ENCODE measurements around the gene MARCHF2.

The MARCHF2 gene

DNA sequence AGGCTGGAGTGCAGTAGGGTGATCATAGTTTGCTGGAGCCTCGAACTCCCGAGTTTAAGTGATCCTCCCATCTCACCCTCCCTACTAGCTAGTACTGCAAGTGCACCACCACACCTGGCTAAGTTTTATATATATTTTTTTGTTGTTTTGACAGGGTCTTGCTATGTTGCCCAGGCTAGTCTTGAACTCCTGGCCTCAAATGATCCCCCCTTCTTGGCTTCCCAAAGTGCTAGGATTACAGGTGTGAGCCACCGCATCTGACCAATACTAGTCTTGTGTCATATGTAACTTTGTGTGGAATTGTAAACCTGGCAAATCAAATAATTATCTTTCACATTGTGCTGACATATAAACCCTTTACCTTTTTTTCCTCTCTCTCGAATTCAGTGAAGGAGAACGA is 41.9 kb downstream of the MARCHF2 start:
- DNase-seq: no peak

DNA sequence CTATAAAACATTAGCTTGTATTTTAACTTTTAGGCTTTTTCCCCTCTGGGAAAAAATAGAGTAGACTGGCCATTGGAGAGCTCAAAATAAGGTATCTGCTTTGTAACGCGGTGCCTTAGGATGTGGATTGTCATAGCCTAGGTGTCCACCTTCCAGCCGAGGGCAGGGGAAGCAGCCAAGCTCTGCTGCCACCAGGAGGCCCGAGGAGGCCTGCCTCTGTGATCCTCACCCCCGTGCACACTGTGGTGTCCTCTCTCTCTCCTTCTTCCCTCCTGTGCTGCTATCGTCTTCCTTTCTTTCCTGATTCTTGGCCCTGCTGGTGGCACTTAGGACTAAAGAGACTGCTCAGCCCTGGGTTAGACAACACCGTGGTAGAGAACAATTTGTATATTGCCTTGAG is 43.0 kb downstream of the MARCHF2 start:
- DNase-seq: no peak

GRCh38 chr19:8457209-8457608 is 44.1 kb downstream of the MARCHF2 start:
- no peak for DNase-seq

- DNase-seq: no peak
Observed at GRCh38 chr19:8457827-8458226, 44.7 kb downstream of the MARCHF2 start.

DNA sequence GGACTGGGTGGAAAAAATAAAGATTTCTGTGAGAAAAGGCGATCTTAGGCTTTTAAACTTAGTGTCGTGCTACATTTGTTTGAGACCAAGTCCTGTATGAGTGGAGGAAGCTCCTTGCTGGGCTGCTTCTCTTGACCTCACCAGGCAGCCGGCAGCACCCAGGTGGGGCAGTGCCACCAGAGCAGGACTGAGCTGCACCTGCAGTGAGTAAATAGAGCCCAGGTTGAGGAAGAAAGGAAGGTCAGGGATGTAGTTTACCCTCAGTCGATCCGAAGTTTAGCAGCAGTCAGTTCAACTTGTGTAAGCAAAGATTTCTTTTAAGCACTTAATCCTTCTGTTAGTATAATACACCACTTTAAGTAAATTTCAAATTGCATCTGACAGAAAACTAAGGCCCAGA is 45.3 kb downstream of the MARCHF2 start:
- peak in 2 of 3 experiments; percentile 15 to 42 for DNase-seq

- DNase-seq: no peak
Observed at GRCh38 chr19:8459095-8459494, 46.0 kb downstream of the MARCHF2 start.

- DNase-seq: no peak
Observed at GRCh38 chr19:8459520-8460270, 46.6 kb downstream of the MARCHF2 start.

GRCh38 chr19:8460516-8461298 is 47.6 kb downstream of the MARCHF2 start:
- no peak for DNase-seq

DNA sequence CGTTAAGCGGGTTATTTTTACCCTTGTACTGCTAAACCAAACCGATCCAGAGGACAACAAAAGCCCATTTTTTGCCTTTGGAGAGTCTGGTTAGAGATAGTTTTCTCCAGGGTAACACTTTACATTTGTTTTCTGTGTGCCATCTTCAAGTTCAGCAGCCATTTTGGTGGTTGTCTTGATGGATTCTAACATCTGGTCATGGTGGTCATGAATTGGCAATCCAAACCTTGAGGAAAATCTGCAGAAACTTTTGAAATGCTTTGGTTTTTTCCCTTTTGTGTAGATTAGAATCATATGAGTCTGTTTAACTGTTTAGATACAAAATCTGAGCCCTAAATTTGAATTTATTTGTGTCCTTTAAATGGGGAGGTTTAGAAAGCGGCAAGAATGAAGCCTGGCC is 48.3 kb downstream of the MARCHF2 start:
- no peak for DNase-seq

- no peak for DNase-seq
Observed at GRCh38 chr19:8461891-8462290, 48.8 kb downstream of the MARCHF2 start.

GRCh38 chr19:8462571-8462970 is 49.5 kb downstream of the MARCHF2 start:
- DNase-seq: no peak

DNA sequence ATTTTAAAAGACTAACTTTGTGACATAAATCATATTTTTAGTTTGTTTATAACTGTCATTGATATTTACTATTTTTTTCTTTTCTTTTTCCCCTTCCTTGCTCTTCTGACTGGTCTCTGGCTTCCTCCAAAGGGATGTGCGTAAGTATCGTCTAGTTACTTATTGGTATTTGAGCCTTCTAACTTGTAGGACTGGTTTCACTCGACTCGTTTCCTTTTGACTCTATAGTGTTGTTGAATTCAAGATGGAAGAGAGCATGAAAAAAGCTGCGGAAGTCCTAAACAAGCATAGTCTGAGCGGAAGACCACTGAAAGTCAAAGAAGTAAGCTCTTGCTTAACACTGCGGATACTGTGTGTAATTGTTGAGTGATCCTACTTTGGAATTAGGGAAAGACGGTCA is 50.3 kb downstream of the MARCHF2 start:
- DNase-seq: no peak

DNA sequence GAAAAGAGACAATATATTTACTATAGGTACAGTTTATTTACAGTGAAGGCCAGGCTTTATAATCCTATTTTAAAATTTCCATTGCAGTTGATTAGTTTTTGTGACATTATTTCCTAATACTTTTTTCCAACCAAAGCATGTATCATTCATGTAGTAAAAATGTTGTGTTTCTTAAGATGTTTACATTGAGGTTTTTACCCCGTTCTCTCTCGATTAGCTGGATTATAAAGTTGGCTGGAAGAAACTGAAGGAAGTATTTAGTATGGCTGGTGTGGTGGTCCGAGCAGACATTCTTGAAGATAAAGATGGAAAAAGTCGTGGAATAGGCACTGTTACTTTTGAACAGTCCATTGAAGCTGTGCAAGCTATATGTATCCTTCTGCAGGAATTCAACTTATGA is 52.9 kb downstream of the MARCHF2 start:
- no peak for DNase-seq

- no peak for DNase-seq
Observed at GRCh38 chr19:8468124-8468523, 55.0 kb downstream of the MARCHF2 start.

DNA sequence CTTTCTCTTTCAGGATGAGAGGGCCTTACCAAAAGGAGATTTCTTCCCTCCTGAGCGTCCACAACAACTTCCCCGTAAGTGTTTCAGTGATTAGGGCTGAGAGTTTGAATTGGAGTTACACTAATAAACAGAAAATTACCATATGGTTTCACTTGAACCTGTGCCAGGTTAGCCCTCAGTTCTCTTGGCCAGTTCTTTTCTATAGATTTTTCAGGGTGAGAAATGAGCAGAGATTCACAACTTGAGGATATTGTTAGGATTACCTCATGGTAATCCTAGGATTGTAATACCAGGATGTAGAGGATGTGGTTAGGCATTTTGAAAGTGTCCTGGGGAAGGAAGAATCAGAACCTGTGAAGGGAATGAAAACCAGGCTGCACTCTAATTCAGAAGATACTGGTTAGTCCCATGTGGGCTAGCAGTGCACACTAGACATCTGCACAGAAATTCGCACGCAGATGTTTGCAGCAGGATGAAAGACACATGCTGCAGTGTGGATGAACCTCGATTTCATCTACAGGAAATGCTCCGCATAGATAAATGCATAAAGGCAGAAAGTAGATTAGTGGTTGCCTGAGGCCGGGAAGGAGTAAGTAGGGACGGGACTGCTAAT is 55.8 kb downstream of the MARCHF2 start:
- no peak for DNase-seq

DNA sequence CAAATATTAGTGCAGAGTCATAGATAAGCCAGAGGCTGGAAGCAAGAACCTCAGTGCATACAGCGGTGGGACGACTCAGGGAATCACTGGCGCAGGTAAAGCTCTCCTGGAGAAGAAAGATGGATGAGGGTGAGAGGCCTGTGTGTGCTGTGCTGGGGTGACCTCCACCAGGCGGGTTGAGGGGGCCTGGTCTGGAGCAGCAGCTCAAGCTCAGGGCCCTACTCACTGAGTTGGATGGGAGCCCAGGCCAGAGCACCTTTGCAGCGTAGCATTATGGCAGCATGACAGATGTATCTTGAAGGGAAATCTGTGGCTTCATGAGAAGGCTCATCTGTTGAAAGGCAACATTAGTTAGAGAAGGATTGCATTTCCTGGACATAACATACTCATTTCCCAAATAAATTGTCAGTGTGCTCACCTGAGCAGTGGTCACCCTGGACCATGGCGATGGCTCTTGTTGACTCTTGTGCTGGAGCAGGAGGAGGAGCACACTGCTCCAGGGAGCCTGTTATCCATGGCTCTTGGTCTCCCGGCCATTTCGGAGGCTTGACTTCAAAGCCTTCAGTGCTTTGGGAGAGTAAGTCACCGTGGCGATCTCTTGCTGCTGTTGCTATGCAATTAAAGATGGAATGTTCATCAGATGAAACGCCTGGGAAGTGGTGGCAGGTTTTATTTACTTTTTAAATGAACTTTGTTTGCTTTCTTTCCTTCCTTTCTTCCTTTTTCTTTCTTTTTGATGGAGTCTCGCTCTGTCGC is 56.7 kb downstream of the MARCHF2 start:
- DNase-seq: peak in 2 of 3 experiments; percentile 8 to 60

- no peak for DNase-seq
Observed at GRCh38 chr19:8473648-8474476, 60.8 kb downstream of the MARCHF2 start.

DNA sequence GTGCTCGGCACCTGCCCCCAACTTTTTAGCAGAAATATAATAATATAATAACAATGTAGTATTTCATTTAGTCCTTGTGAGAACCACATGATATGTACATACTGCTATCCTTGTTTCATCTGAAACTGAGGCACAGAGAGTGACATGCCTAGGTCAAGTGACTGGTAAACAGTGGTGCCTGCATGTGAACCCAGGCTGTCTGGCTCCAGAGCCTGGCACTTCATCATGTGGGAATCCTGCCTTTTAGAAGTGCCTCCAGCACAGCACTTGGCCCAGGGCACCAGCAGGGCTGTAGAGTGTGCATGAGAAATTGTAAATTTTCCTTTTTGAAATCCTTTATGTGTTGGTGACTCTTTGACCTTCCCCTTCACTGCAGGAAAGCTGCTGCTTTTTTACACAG is 61.9 kb downstream of the MARCHF2 start:
- DNase-seq: no peak

DNA sequence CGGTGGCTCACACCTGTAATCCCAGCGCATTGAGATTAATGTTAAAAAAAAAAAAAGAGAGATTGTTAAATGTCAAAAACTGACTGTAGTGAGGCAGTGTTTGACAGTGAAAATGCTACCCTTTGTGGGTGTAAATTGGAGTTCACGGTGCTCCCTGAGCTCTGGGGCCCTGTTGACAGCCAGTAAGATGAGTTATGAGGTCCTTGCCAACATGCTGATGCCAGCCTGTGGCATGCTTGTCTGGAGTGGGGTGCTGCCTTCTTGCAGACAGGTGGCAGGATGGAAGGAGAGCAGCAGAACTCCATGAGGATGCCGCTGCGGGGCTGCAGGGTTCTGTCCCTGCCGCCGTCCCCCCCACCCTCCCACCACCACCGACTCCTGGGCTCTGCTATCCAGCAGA is 63.4 kb downstream of the MARCHF2 start:
- no peak for DNase-seq

- no peak for DNase-seq
Observed at GRCh38 chr19:8477889-8478288, 64.8 kb downstream of the MARCHF2 start.

DNA sequence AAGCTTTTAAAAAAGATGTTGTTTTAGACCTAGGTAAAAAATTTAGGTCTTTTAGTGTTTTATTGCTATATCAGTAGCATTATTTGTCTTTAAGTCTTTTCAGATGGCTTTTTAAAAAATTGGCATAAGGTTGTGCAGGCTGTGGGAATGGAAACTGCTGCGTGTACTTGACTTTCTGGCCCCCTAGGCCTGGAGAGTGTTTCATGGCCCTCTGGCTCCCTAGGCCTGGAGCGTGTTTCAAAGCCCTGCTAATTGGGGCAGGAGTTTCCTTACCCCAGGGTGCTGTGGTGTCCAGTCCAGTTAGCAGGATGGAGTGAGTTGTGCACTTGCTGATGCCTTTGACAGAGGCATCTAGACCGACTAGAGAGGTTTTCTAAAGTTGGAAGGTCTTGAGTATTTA is 65.5 kb downstream of the MARCHF2 start:
- DNase-seq: no peak

DNA sequence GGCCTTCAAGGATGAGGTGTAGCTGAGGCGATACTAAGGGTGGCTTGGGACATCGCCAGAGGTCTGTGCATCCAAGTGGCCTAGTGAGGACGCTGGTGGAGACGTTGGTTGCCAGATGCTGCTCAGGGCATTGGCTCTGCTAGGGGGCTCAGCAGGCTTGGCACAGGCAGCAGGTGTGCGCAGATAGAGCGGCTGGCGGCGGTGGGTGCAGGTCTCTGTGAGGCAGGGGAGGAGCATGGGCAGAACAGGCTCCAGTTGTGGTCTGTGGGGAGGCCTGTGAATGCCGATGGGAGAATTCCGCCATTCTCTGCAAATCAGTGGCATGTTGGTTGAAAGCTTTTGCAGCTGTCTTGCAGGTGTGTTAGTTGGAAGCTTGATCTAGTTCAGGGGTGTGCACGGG is 68.1 kb downstream of the MARCHF2 start:
- DNase-seq: no peak
